Mesenchymal stem cell (in vitro differentiated cells and primary cell): ENCODE measurements around the gene MTHFSD.

Experiments
- DNase-seq: peaks from one replicate; pipeline ENCODE4 v3.0.0-alpha.2; 2013
- H2AFZ ChIP-seq: one replicate; pipeline ENCODE4 v1.6.1; 2013; ENCODE audit warnings: low read depth, mild to moderate bottlenecking, control low read depth, inconsistent platforms, low read length, moderate library complexity
- H2AK5ac ChIP-seq: 2 replicates; pipeline ENCODE4 v1.6.1; 2013; ENCODE audit warnings: low read length, moderate library complexity, mild to moderate bottlenecking, inconsistent platforms; ENCODE audit not compliant: severe bottlenecking
- H2BK120ac ChIP-seq: one replicate; pipeline ENCODE4 v1.6.1; 2013; ENCODE audit warnings: low read depth, mild to moderate bottlenecking, inconsistent platforms, low read length, moderate library complexity
- H2BK12ac ChIP-seq, 2 experiments: one replicate each; pipeline ENCODE4 v1.6.1; 2013; ENCODE audit warnings: inconsistent platforms in 2 of 2, low read length in 2 of 2, mild to moderate bottlenecking in 2 of 2, moderate library complexity in 2 of 2, control low read depth in 1 of 2
- H2BK15ac ChIP-seq: one replicate; pipeline ENCODE4 v1.6.1; 2013; ENCODE audit warnings: mild to moderate bottlenecking, low read depth, inconsistent platforms; ENCODE audit not compliant: poor library complexity, severe bottlenecking
- H2BK5ac ChIP-seq: 2 replicates; pipeline ENCODE4 v1.6.1; 2013; ENCODE audit warnings: low read depth, mild to moderate bottlenecking, low read length, control low read depth, inconsistent platforms; ENCODE audit not compliant: poor library complexity, severe bottlenecking
- H3K14ac ChIP-seq, 2 experiments: one replicate each; pipeline ENCODE4 v1.6.1; 2013; ENCODE audit warnings: inconsistent platforms in 2 of 2, low read length in 2 of 2, control low read depth in 1 of 2, mild to moderate bottlenecking in 1 of 2, moderate library complexity in 1 of 2
- H3K18ac ChIP-seq, 2 experiments: one replicate each; pipeline ENCODE4 v1.6.1; 2013; ENCODE audit warnings: inconsistent platforms in 2 of 2, low read length in 2 of 2, control low read depth in 1 of 2, low read depth in 1 of 2, mild to moderate bottlenecking in 1 of 2
- H3K23ac ChIP-seq, 2 experiments: one replicate each; pipeline ENCODE4 v1.6.1; 2013; ENCODE audit warnings: inconsistent platforms in 2 of 2, low read length in 2 of 2, mild to moderate bottlenecking in 2 of 2, moderate library complexity in 2 of 2, control low read depth in 1 of 2
- H3K27ac ChIP-seq: 2 replicates; pipeline ENCODE4 v1.5.1; 2013; ENCODE audit warnings: mild to moderate bottlenecking, moderate library complexity, low read length, control low read depth, inconsistent platforms; ENCODE audit not compliant: poor library complexity, severe bottlenecking
- H3K27me3 ChIP-seq, 2 experiments: 2 replicates each; pipeline versions ENCODE4 v1.6.1 to v1.7.0; 2013; ENCODE audit warnings: low read length in 2 of 2, mild to moderate bottlenecking in 2 of 2, moderate library complexity in 2 of 2, control low read depth in 1 of 2, inconsistent platforms in 1 of 2; ENCODE audit not compliant: control insufficient read depth in 1 of 2, insufficient read depth in 1 of 2
- H3K36me3 ChIP-seq, 2 experiments: 2 replicates each; pipeline versions ENCODE4 v1.6.1 to v1.7.0; 2013; ENCODE audit warnings: low read length in 2 of 2, control low read depth in 1 of 2, inconsistent platforms in 1 of 2, low read depth in 1 of 2, mild to moderate bottlenecking in 1 of 2; ENCODE audit not compliant: insufficient read depth in 2 of 2, control insufficient read depth in 1 of 2
- H3K4ac ChIP-seq, 2 experiments: one replicate each; pipeline ENCODE4 v1.6.1; 2013; ENCODE audit warnings: inconsistent platforms in 2 of 2, low read length in 2 of 2, mild to moderate bottlenecking in 2 of 2, moderate library complexity in 2 of 2, control low read depth in 1 of 2, low read depth in 1 of 2
- H3K4me1 ChIP-seq: 2 replicates; pipeline ENCODE4 v1.6.1; 2013; ENCODE audit warnings: low read depth, low read length, control low read depth; ENCODE audit not compliant: control insufficient read depth, insufficient read depth
- H3K4me2 ChIP-seq: 2 replicates; pipeline ENCODE4 v1.6.1; 2013; ENCODE audit warnings: low read length, mild to moderate bottlenecking, inconsistent platforms; ENCODE audit not compliant: poor library complexity, severe bottlenecking
- H3K4me3 ChIP-seq, 2 experiments: 2 replicates each; pipeline versions ENCODE4 v1.5.1 to v1.7.0; 2013; ENCODE audit warnings: low read length in 2 of 2, mild to moderate bottlenecking in 2 of 2, control low read depth in 1 of 2, low read depth in 1 of 2; ENCODE audit not compliant: insufficient read depth in 1 of 2
- H3K79me1 ChIP-seq: replicated peaks from 2 replicates; pipeline ENCODE4 v1.6.1; 2013; ENCODE audit warnings: mild to moderate bottlenecking, control low read depth, low read length, inconsistent platforms; ENCODE audit not compliant: poor library complexity, severe bottlenecking
- H3K9ac ChIP-seq: 2 replicates; pipeline ENCODE4 v1.7.0; 2013; ENCODE audit warnings: mild to moderate bottlenecking, low read length, moderate library complexity
- H3K9me3 ChIP-seq: 2 replicates; pipeline ENCODE4 v1.7.0; 2013; ENCODE audit warnings: mild to moderate bottlenecking, low read length; ENCODE audit not compliant: control insufficient read depth
- H4K8ac ChIP-seq: one replicate; pipeline ENCODE4 v1.6.1; 2013; ENCODE audit warnings: inconsistent platforms, mild to moderate bottlenecking, low read length, moderate library complexity
- H4K91ac ChIP-seq: one replicate; pipeline ENCODE4 v1.6.1; 2013; ENCODE audit warnings: mild to moderate bottlenecking, low read length, inconsistent platforms
- WGBS: methylation state at CpG from one replicate; pipeline ENCODE4 v1.1.7; 2013; ENCODE audit warnings: mixed read lengths; 5-methylcytosine and 5-hydroxymethylcytosine counted together

The MTHFSD gene

GRCh38 chr16:86515777-86516622 is 39.0 kb downstream of the MTHFSD start:
- Histone ChIP-seq H4K91ac (peak overlapping the region; percentile 93), H3K4me2 (peak overlapping the region; percentile 56), H3K36me3 (no peaks in the 10 kb centered on the region), H3K27me3 (peaks cover 82 to 88% of the 10 kb centered on the region in 2 experiments), H2BK120ac (peak overlapping the region; percentile 77), H3K9ac (no peak overlapping the region), H2BK15ac (no peak overlapping the region), H3K9me3 (no peaks in the 10 kb centered on the region), H4K8ac (peak overlapping the region; percentile 94), H3K4me1 (peaks cover 22% of the 10 kb centered on the region), H3K27ac (no peak overlapping the region), H2AFZ (no peak overlapping the region), H2BK12ac (peak overlapping the region; percentile 65 to 75), H2BK5ac (no peak overlapping the region), H2AK5ac (no peak overlapping the region), H3K4me3 (peak overlapping the region in 1 of 2 experiments; percentile 66), H3K79me1 (no peaks in the 10 kb centered on the region), H3K4ac (peak overlapping the region; percentile 88 to 98), H3K14ac (peak overlapping the region; percentile 21 to 98), H3K18ac (peak overlapping the region; percentile 93 to 98), H3K23ac (peak overlapping the region; percentile 90 to 98)
- under 1% methylated on average over 61 of the region's 64 CpGs for WGBS
- peak; percentile 50 for DNase-seq

- Histone ChIP-seq H3K18ac (peak overlapping the region; percentile 72 to 98), H3K23ac (peak overlapping the region; percentile 52 to 98), H3K9ac (no peak overlapping the region), H3K4me3 (peak overlapping the region; percentile 14 to 66), H3K4me2 (no peak overlapping the region), H2BK120ac (peak overlapping the region; percentile 21), H4K8ac (peak overlapping the region; percentile 94), H2BK12ac (peak overlapping the region in 1 of 2 experiments; percentile 83), H3K27ac (no peak overlapping the region), H3K79me1 (no peaks in the 10 kb centered on the region), H3K36me3 (no peaks in the 10 kb centered on the region), H2BK15ac (no peak overlapping the region), H2AFZ (no peak overlapping the region), H2BK5ac (no peak overlapping the region), H3K9me3 (no peaks in the 10 kb centered on the region), H4K91ac (peak overlapping the region; percentile 41), H3K4me1 (peaks cover 28% of the 10 kb centered on the region), H3K4ac (peak overlapping the region; percentile 88 to 98), H3K14ac (peak overlapping the region; percentile 21 to 98), H3K27me3 (peaks cover 85 to 88% of the 10 kb centered on the region in 2 experiments), H2AK5ac (no peak overlapping the region)
- DNase-seq = peak; percentile 37
- 0% methylated on average over 29 of the region's 29 CpGs for WGBS
Observed at GRCh38 chr16:86515413-86515776, 39.6 kb downstream of the MTHFSD start.

GRCh38 chr16:86514481-86515376 is 40.3 kb downstream of the MTHFSD start:
- 0% methylated on average over 11 of the region's 18 CpGs for WGBS
- DNase-seq = peak; percentile 39
- peaks cover 32% of the 10 kb centered on the region for H3K4me1 ChIP-seq
- no peak overlapping the region for H2AFZ ChIP-seq
- peak overlapping the region in 1 of 2 experiments; percentile 98 for H3K18ac ChIP-seq
- H3K4me2 ChIP-seq = no peak overlapping the region
- H3K27me3 ChIP-seq = peaks cover 82 to 84% of the 10 kb centered on the region in 2 experiments
- no peak overlapping the region for H2BK15ac ChIP-seq
- H3K9ac ChIP-seq = no peak overlapping the region
- no peak overlapping the region for H3K4me3 ChIP-seq
- H3K79me1 ChIP-seq = no peaks in the 10 kb centered on the region
- H3K4ac ChIP-seq = peak overlapping the region in 1 of 2 experiments; percentile 98
- H3K23ac ChIP-seq = no peak overlapping the region
- H2BK120ac ChIP-seq = no peak overlapping the region
- H4K91ac ChIP-seq = no peak overlapping the region
- H2AK5ac ChIP-seq = no peak overlapping the region
- peak overlapping the region in 1 of 2 experiments; percentile 41 for H3K14ac ChIP-seq
- no peak overlapping the region for H2BK5ac ChIP-seq
- H3K27ac ChIP-seq = no peak overlapping the region
- no peaks in the 10 kb centered on the region for H3K36me3 ChIP-seq
- no peak overlapping the region for H4K8ac ChIP-seq
- H3K9me3 ChIP-seq = no peaks in the 10 kb centered on the region
- H2BK12ac ChIP-seq = no peak overlapping the region
